LNCaP clone FGC (cell line): ENCODE results near the gene HRK.

Experiments used
- DNase-seq: peaks from one replicate; pipeline ENCODE4 v3.0.0-alpha.2; 2011; ENCODE audit warnings: low read depth
- H3K4me3 ChIP-seq: 2 replicates; pipeline ENCODE4 v1.5.1; 2011; ENCODE audit warnings: mild to moderate bottlenecking, low read depth, low read length, control low read depth
- CTCF ChIP-seq: IDR thresholded peaks from 2 replicates; pipeline ENCODE4 v1.5.1; 2012; ENCODE audit warnings: mild to moderate bottlenecking; ENCODE audit not compliant: control insufficient read depth, insufficient read depth; ENCODE audit errors: extremely low read depth

The HRK gene

DNA sequence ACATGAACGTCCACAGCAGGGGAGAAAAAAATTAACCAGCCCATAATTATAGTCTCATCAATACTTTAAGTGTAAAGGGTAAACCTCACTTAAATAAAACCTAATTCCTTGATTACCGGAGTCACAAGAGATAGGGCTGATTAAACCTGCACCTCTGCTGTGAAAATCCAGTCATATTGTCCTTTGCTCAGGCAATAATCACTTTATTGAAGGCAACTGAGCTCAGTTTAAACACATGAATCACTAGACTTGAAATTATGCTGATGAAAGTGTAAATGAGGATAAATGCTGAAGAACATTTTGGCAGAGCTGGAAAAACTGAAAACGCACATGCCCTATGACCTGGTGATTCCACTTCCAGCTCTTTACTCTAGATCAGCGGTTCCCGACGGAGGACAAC lies 6.7 kb upstream of the HRK start:
- no peak for TF ChIP-seq CTCF
- no peak for DNase-seq
- H3K4me3 ChIP-seq = no peak overlapping the region

- H3K4me3 ChIP-seq = no peak overlapping the region
- no peak for DNase-seq
- TF ChIP-seq CTCF = no peak
Measured at GRCh38 chr12:116887244-116887643, 6.0 kb upstream of the HRK start.

DNA sequence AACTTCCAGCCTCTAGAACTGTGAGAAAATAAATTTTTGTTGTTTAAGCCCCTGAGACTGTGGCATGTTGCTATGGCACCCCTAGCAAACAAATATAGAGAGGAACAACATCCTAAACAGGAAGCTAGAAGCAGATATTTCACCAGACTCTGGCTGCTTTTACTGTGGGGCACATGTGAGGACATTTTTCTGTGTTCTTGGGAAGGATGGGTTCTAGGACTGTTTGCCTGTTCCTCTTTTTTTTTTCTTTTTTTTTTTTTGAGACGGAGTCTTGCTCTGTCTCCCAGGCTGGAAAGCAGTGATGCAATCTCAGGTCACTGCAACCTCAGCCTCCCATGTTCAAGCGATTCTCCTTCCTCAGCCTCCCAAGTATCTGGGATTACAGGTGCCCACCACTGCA lies 4.2 kb upstream of the HRK start:
- no peak for DNase-seq
- TF ChIP-seq CTCF = no peak
- no peak overlapping the region for H3K4me3 ChIP-seq

- no peak for TF ChIP-seq CTCF
- no peak overlapping the region for H3K4me3 ChIP-seq
- DNase-seq = no peak
Measured at GRCh38 chr12:116884871-116885270, 3.6 kb upstream of the HRK start.

- TF ChIP-seq CTCF = 0 out of 2 replicates have a peak, but pooled peaks have one; percentile 6
- H3K4me3 ChIP-seq = no peak overlapping the region
- DNase-seq = no peak
Measured at GRCh38 chr12:116882742-116883141, 1.5 kb upstream of the HRK start.

DNA sequence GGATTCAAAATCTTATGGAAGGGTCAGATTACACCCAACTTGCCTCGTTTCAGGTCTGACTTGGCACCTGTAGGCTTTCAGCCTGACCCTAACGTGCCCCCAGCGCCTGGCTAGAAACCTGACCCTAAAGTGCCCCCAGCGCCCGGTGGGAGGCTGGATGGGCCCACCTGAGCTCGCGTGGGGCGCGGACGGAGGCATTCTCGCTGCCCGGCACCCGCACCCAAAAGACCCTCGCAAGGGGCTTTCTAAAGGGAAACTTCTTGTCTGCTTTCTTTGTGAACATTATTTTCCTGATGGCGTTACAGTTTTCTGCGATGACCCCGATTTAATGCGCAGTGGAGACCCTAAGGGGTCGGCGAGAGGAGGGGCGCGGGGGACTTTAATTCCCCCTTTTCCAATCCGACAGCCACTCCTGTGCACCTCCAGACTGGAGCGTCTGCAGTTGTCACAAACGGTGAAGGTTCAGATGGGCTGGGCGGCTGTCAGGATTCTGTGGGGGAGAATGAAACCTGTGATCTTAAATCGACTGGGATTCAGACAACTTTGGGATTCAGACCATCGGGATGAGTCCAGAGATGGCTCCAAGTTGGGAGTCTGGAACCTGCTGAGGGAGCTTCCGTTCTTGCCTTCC lies 751 bp upstream of the HRK start:
- DNase-seq = no peak
- H3K4me3 ChIP-seq = peak overlapping the region; percentile 43
- TF ChIP-seq CTCF = no peak

DNA sequence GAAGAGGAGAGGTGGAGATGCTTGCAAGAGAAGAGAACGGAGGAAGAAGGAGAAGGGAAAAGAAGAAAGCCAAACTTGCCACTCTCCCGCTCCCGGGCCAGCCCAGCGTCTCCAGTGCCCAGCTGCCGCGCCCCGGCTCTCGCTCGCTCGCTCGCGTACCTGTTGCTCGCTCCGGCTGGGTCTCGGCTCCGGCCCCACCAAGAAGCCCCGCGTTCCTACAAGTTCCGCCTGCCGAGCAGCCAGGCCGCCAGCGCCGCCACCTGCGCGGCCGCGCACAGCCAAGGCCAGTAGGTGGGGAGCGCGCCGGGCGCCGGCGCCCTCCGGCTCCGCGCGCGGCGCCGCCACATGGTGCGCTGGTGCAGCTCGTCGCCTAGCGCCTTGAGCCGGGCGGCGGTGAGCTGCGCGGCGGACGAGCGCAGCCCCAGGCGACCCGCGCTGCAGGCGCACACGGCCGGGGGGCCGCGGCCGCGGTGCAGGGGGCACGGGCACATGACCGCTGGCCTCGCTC lies 370 bp downstream of the HRK start:
- no peak for DNase-seq

More for the DNA sequence above, 370 bp downstream of the HRK start:
- peak; percentile 42 for TF ChIP-seq CTCF
- H3K4me3 ChIP-seq = peak overlapping the region; percentile 45
